Measurements from ENCODE around the gene XPR1.

- peak; percentile 28 for TF ChIP-seq CTCF (IDR thresholded peaks at IDR 0.05; ENCODE audit: insufficient read depth, low read depth, low read length)
- no peak for TF ChIP-seq EZH2 (IDR thresholded peaks at IDR 0.05; ENCODE audit: insufficient read depth, low read length)
Observed at GRCh38 chr1:180778782-180779398, 147.1 kb downstream of the XPR1 start.
